HUES48 (cell line): ENCODE data around the gene HNRNPA2B1.
"Not testable (repeated sequence)": the region's sequence is repeated elsewhere in the genome, so short reads cannot be mapped to it uniquely, and the experiment has no call there.

Experiments used
- H3K27ac ChIP-seq: one replicate; pipeline ENCODE4 v1.7.0; 2013; ENCODE audit warnings: low read depth, low read length, inconsistent platforms
- H3K27me3 ChIP-seq: 2 replicates; pipeline ENCODE4 v1.6.1; 2013; ENCODE audit warnings: mild to moderate bottlenecking, low read length; ENCODE audit not compliant: control insufficient read depth, insufficient read depth
- H3K36me3 ChIP-seq: 2 replicates; pipeline ENCODE4 v1.6.1; 2013; ENCODE audit warnings: low read length; ENCODE audit not compliant: control insufficient read depth, insufficient read depth
- H3K4me1 ChIP-seq: 2 replicates; pipeline ENCODE4 v1.6.1; 2013; ENCODE audit warnings: mild to moderate bottlenecking, low read length; ENCODE audit not compliant: control insufficient read depth, insufficient read depth
- H3K4me3 ChIP-seq: 2 replicates; pipeline ENCODE4 v1.5.1; 2013; ENCODE audit warnings: mild to moderate bottlenecking, low read depth, low read length
- H3K9ac ChIP-seq: 2 replicates; pipeline ENCODE4 v1.6.1; 2013; ENCODE audit warnings: mild to moderate bottlenecking, low read depth, low read length, moderate library complexity
- H3K9me3 ChIP-seq: 2 replicates; pipeline ENCODE4 v1.6.1; 2013; ENCODE audit warnings: low read length; ENCODE audit not compliant: control insufficient read depth, insufficient read depth

The HNRNPA2B1 gene

DNA sequence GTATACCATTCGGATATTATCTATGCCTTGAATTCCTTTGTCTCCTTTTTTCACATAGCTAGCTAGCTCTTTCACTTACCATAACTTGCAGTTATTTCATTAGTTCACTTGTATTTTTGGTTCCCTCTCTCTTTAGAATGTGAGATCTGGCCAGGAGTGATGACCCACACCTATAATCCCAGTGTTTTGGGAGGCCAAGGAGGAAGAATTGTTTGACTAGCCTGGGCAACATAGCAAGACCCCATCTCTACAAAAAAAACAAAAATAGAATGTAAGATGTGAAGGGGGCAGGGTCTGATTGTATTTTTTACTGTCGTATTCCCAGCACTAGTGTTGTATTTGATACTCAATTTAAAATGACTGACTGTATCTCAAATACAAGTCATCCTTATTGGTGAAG lies 28.9 kb downstream of the HNRNPA2B1 start:
- H3K36me3 ChIP-seq: peaks cover 3% of the 10 kb centered on the region; the same call in 1 of the 2 replicates
- no peaks in the 10 kb centered on the region for H3K27me3 ChIP-seq
- no peaks in the 10 kb centered on the region for H3K9me3 ChIP-seq
- H3K27ac ChIP-seq: no peak overlapping the region
- no peak overlapping the region for H3K9ac ChIP-seq
- H3K4me1 ChIP-seq: peaks cover 5% of the 10 kb centered on the region
- H3K4me3 ChIP-seq: no peak overlapping the region

DNA sequence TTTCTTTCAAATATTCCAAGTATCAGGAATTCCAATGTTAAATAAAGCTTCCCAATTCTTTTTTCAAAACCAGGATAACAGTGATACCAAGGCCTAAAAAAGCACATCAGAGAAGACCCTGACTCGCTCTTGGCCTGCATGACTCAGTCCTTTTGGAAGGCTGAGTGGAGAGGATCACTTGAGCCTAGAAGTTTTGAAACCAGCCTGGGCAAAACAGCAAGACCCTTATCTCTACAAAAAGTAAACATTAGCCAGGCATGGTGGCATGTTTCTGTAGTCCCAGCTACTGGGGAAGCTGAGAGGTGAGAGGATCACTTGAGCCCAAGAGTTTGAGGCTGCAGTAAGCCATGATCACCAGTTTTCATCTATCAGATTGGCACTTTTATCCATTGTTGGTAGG lies 29.9 kb downstream of the HNRNPA2B1 start:
- Histone ChIP-seq H3K9me3 (no peaks in the 10 kb centered on the region), H3K4me3 (no peak overlapping the region), H3K27me3 (no peaks in the 10 kb centered on the region), H3K36me3 (peaks cover 3% of the 10 kb centered on the region; the same call in 1 of the 2 replicates), H3K9ac (no peak overlapping the region), H3K27ac (no peak overlapping the region), H3K4me1 (peaks cover 14% of the 10 kb centered on the region)

- H3K4me3 ChIP-seq: no peak overlapping the region
- no peak overlapping the region for H3K27ac ChIP-seq
- H3K36me3 ChIP-seq: peaks cover 3% of the 10 kb centered on the region; the same call in 1 of the 2 replicates
- no peaks in the 10 kb centered on the region for H3K9me3 ChIP-seq
- H3K4me1 ChIP-seq: peaks cover 15% of the 10 kb centered on the region
- H3K27me3 ChIP-seq: no peaks in the 10 kb centered on the region
- no peak overlapping the region for H3K9ac ChIP-seq
These were observed 31.3 kb downstream of the HNRNPA2B1 start for GRCh38 chr7:26169271-26169670.

DNA sequence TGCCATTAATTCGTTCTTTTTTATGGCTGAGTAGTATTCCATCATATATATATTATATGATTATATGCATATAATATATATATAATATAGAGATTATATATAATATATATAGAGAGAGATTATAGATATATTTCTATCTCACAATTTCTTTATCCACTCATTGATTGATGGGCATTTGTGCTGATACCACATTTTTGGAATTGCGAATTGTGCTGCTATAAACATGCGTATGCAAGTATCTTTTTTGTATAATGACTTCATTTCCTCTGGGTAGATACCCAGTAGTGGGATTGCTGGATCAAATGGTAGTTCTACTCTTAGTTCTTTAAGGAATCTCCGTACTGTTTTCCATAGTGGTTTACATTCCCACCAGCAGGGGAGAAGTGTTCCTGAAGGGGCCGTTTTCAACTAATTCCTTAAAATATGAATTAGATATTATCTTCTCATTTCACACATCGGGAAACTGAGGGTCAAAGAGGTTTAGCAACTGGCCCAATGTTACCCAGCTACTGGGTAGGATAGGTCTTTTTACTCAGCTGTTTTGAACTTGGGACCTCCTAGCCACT lies 32.0 kb downstream of the HNRNPA2B1 start:
- Histone ChIP-seq H3K9me3 (no peaks in the 10 kb centered on the region), H3K4me1 (peaks cover 15% of the 10 kb centered on the region), H3K4me3 (no peak overlapping the region), H3K36me3 (peaks cover 3% of the 10 kb centered on the region; the same call in 1 of the 2 replicates), H3K27me3 (no peaks in the 10 kb centered on the region), H3K27ac (no peak overlapping the region), H3K9ac (no peak overlapping the region)

DNA sequence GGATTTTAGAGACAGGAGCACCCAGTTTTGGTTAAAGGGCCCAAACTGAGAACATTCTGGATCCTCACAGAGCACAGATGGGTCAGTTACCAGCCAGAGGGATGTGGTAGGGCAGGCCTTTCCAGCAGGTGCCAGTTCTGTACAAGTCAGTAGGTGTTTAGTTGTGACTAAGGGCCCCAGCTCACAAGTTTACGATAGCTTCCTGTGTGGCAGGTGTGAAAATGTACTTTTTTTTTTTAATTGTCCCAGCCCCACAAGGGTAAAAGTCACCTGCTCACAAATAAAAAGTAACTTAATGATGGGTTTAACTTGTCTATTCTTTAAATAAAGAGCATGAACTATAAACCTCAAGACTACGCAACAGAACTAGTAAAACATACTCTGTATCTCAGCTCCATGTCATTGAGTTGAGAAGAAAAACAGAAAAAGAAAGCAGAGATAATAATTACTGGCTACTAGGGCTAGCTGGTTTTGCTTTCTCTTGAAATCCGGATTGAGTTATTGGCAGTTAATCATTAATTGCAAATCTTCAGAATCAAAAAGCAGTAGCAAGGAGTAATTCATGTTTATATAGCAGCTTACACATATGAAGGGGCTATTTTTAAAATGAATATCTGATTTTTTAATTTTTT lies 33.1 kb downstream of the HNRNPA2B1 start:
- Histone ChIP-seq H3K9me3 (no peaks in the 10 kb centered on the region), H3K4me1 (peaks cover 15% of the 10 kb centered on the region), H3K9ac (no peak overlapping the region), H3K27ac (no peak overlapping the region), H3K27me3 (no peaks in the 10 kb centered on the region), H3K36me3 (peaks cover 3% of the 10 kb centered on the region; the same call in 1 of the 2 replicates), H3K4me3 (no peak overlapping the region)

GRCh38 chr7:26166684-26167266 lies 33.8 kb downstream of the HNRNPA2B1 start:
- Histone ChIP-seq H3K27me3 (no peaks in the 10 kb centered on the region), H3K4me3 (no peak overlapping the region), H3K27ac (no peak overlapping the region), H3K9ac (no peak overlapping the region), H3K9me3 (no peaks in the 10 kb centered on the region), H3K4me1 (peaks cover 15% of the 10 kb centered on the region), H3K36me3 (peaks cover 3% of the 10 kb centered on the region; the same call in 1 of the 2 replicates)

- H3K9ac ChIP-seq: no peak overlapping the region
- H3K27me3 ChIP-seq: no peaks in the 10 kb centered on the region
- no peak overlapping the region for H3K4me3 ChIP-seq
- no peaks in the 10 kb centered on the region for H3K9me3 ChIP-seq
- no peaks in the 10 kb centered on the region for H3K36me3 ChIP-seq
- H3K4me1 ChIP-seq: peaks cover 15% of the 10 kb centered on the region
- peak overlapping the region; percentile 14 for H3K27ac ChIP-seq
These were observed 34.4 kb downstream of the HNRNPA2B1 start for GRCh38 chr7:26165950-26166683.

GRCh38 chr7:26163804-26164203 lies 36.7 kb downstream of the HNRNPA2B1 start:
- H3K27me3 ChIP-seq, H3K4me3 ChIP-seq, H3K27ac ChIP-seq, H3K9me3 ChIP-seq, H3K36me3 ChIP-seq, H3K9ac ChIP-seq: not testable (repeated sequence)
- H3K4me1 ChIP-seq: peaks cover 32% of the 10 kb centered on the region

DNA sequence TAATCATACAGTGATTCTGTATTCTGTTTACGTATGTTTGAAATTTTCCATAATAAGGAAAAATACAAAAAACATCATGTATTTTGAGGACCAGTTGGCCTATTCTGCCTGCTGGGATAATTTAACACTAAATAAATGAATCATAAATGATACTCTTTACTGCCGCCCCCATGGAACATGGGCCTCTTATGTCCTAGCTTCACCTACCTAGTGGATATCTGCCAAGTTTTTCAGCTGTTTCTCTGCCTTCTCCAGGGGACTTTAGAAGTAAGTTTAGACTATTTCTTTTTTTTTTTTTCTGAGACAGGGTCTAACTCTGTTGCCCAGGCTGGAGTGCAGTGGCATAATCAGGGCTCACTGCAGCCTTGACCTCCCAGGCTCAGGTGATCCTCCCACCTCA lies 38.1 kb downstream of the HNRNPA2B1 start:
- no peak overlapping the region for H3K4me3 ChIP-seq
- peaks cover 40% of the 10 kb centered on the region for H3K4me1 ChIP-seq

DNA sequence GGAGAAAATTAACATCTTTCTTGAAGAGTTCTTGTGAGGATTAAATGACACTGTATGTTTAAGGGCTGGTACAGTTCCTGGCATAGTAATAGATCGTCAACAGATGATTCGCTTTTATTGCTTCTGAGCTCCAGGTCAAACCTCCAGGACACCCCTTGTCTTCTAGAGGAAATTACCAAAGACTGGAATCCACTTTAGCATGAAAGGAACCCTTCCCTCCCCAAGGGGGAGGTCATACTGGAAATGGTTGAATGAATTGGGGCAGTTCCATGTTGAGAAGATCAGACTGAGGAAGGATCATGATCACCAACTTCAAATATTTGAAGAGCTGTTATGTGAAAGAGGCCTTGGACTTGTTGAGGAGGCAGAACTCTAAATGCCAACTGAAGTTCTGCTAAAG lies 39.6 kb downstream of the HNRNPA2B1 start:
- no peak overlapping the region for H3K27ac ChIP-seq
- no peaks in the 10 kb centered on the region for H3K27me3 ChIP-seq
- no peak overlapping the region for H3K9ac ChIP-seq
- no peaks in the 10 kb centered on the region for H3K36me3 ChIP-seq
- H3K4me1 ChIP-seq: peaks cover 34% of the 10 kb centered on the region
- H3K4me3 ChIP-seq: no peak overlapping the region
- no peaks in the 10 kb centered on the region for H3K9me3 ChIP-seq

More for the DNA sequence above, 38.1 kb downstream of the HNRNPA2B1 start:
- Histone ChIP-seq H3K36me3 (no peaks in the 10 kb centered on the region), H3K27me3 (no peaks in the 10 kb centered on the region), H3K27ac (no peak overlapping the region), H3K9me3 (no peaks in the 10 kb centered on the region), H3K9ac (no peak overlapping the region)

GRCh38 chr7:26159243-26159642 lies 41.3 kb downstream of the HNRNPA2B1 start:
- no peak overlapping the region for H3K4me3 ChIP-seq

More at GRCh38 chr7:26159243-26159642, 41.3 kb downstream of the HNRNPA2B1 start:
- Histone ChIP-seq H3K9me3 (no peaks in the 10 kb centered on the region), H3K9ac (no peak overlapping the region), H3K4me1 (peaks cover 45% of the 10 kb centered on the region), H3K36me3 (no peaks in the 10 kb centered on the region), H3K27me3 (peaks cover 6% of the 10 kb centered on the region; the same call in 1 of the 2 replicates), H3K27ac (no peak overlapping the region)
